Body of pancreas (tissue), 4 donors: ENCODE data around the gene RAP1GAP2. TPM values are rescaled to one million over a fixed set of nuclear protein-coding genes. Genes with fewer than 3 reads are reported as not detected.
A peak's percentile ranks its signal among the peaks of the same experiment; 100 is the strongest.

Source experiments
- ATAC-seq: fragments of 150-250 bp; one replicate; pipeline ENCODE4 v1.9.1; 2016
- DNase-seq, 4 donors: peaks; one replicate each; pipeline ENCODE4 v3.0.0-alpha.2; 2019
- H3K27ac ChIP-seq, 4 donors: fragments of 200-600 bp; sonication (generic); 1 replicate in 3 of 4; 2 replicates in 1 of 4; pipeline versions ENCODE4 v1.5.1 to v1.6.1; 2016 to 2019; ENCODE audit warnings: mild to moderate bottlenecking in 1 of 4, mixed read lengths in 1 of 4, moderate library complexity in 1 of 4
- H3K27me3 ChIP-seq, 2 donors: fragments of 200-600 bp; sonication (generic); one replicate each; pipeline ENCODE4 v1.6.0; 2016; ENCODE audit warnings: mild to moderate bottlenecking in 1 of 2
- H3K36me3 ChIP-seq, 2 donors: fragments of 200-600 bp; sonication (generic); replicated peaks in 1 of 2; 2 replicates each; pipeline ENCODE4 v1.5.1; 2016; ENCODE audit warnings: low read depth in 2 of 2; ENCODE audit not compliant: insufficient read depth in 1 of 2
- H3K4me1 ChIP-seq: fragments of 200-600 bp; sonication (generic); one replicate; pipeline ENCODE4 v1.6.0; 2016
- H3K4me3 ChIP-seq, 2 donors: fragments of 200-600 bp; sonication (generic); 1 replicate in 1 of 2; 2 replicates in 1 of 2; pipeline ENCODE4 v1.5.1; 2016 to 2019
- H3K9me3 ChIP-seq, 3 donors: fragments of 200-600 bp; sonication (generic); 1 replicate in 2 of 3; 2 replicates in 1 of 3; pipeline ENCODE4 v1.5.1; 2016
- POLR2A ChIP-seq, 3 donors: fragments of 450-650 bp; IDR thresholded peaks; one replicate each; pipeline ENCODE4 v1.6.1; 2016; ENCODE audit warnings: antibody characterized with exemption in 3 of 3, mild to moderate bottlenecking in 2 of 3
- WGBS, 2 donors: methylation state at CpG; one replicate each; pipeline ENCODE4 v1.1.5; 2017; 5-methylcytosine and 5-hydroxymethylcytosine counted together
- intact Hi-C: fragments of 100-400 bp; cut with DNase I; formaldehyde crosslinking; loops from one replicate; pipeline ENCODE4 v1.15.1; 2023
- total RNA-seq, 2 donors: library from RNA; depleted of rRNA; stranded (reverse); fragments of >200 nt; gene quantifications; one replicate each; pipeline ENCODE4 v1.1.0, GENCODE V29; 2016
- TF ChIP-seq, protein P1 (sequence below), 7 experiments: fragments of 450-650 bp in 4 of 7; fragments of 200-600 bp in 3 of 7; sonication (generic) in 3 of 7; IDR thresholded peaks; one replicate each; pipeline ENCODE4 v1.5.1; 2016 to 2019; ENCODE audit warnings: antibody characterized with exemption in 7 of 7

The RAP1GAP2 gene
- total RNA-seq, 2 donors from 2014 or later, result 21.8 to 81.1 TPM

GRCh38 chr17:2751491-2751890 is 44.7 kb upstream of the RAP1GAP2 start:
- Histone ChIP-seq H3K9me3 (no peaks in the 10 kb centered on the region), H3K36me3 (no peaks in the 10 kb centered on the region), H3K4me1 (peaks cover 15% of the 10 kb centered on the region), H3K27me3 (no peaks in the 10 kb centered on the region), H3K4me3 (no peak overlapping the region), H3K27ac (no peak overlapping the region)
- DNase-seq (no peak), ATAC-seq (no peak)
- no peak for TF ChIP-seq POLR2A (IDR thresholded peaks at IDR 0.05)
- TF ChIP-seq, protein P1, sequence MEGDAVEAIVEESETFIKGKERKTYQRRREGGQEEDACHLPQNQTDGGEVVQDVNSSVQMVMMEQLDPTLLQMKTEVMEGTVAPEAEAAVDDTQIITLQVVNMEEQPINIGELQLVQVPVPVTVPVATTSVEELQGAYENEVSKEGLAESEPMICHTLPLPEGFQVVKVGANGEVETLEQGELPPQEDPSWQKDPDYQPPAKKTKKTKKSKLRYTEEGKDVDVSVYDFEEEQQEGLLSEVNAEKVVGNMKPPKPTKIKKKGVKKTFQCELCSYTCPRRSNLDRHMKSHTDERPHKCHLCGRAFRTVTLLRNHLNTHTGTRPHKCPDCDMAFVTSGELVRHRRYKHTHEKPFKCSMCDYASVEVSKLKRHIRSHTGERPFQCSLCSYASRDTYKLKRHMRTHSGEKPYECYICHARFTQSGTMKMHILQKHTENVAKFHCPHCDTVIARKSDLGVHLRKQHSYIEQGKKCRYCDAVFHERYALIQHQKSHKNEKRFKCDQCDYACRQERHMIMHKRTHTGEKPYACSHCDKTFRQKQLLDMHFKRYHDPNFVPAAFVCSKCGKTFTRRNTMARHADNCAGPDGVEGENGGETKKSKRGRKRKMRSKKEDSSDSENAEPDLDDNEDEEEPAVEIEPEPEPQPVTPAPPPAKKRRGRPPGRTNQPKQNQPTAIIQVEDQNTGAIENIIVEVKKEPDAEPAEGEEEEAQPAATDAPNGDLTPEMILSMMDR (IDR thresholded peaks at IDR 0.05), result no peak
- intact Hi-C loops, result no loop called here
- 71 to 83% methylated on average over 2 of the region's 2 CpGs for WGBS, 2 donors

DNA sequence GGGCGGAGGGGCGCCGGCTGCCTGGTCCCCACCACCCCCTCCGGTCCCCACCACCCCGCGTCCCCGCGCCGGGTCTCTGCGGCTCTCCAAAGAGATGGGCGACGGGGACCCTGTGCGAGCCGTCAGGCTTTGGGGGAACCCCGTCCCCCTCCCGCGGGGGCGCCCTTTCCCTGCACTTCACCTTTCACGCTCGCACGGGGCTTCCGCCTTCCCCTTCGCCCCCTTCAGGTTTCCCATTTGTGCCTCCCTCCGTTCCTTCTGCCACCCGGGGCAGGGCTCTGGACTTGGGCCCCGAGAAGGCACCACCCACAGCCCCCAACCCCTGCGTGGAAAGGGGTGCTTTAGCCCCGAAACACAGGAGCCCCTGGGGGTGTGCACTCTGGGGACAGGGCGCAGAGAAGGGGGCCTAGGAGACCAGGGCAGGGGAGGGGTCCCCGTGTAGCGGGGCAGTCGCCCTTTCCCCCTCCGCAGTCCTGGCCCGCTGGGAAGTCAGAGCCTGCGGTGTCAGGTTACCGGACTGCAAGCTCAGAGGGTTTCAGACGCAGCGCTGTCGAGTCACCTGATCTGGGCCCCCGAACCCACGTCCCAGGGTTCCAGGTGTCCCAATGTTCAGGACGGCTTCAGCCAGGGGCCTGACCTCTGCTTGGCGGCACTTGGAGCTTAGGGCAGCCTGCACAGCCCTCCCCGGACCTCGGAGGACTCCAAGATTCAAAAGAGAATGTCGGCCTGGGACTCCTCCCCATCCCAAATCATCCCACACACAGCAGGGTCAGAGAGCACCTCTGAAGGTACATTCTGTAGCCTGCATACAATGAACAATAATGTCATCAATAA is 40.1 kb upstream of the RAP1GAP2 start:
- ATAC-seq, result peak; percentile 60

DNA sequence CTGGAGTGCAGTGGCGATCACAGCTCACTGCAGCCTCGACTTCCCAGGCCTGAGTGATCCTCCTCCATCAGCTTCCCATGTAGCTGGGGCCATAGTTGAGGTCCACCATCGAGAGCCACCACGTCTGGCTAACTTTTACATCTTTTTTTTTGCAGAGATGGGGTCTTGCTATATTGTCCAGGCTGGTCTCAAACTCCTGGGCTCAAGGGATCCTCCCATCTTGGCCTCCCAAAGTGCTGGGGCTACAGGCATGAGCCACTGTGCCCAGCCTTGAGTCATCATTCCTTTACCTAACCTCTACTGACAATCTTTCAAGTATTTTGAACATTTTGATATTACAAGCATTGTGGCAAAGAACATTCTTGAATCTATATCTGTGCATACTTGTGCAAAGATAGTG is 37.4 kb upstream of the RAP1GAP2 start:
- no peaks in the 10 kb centered on the region for H3K9me3 ChIP-seq
- H3K4me3 ChIP-seq, result no peak overlapping the region
- intact Hi-C loops, result no loop called here
- H3K27me3 ChIP-seq, result no peaks in the 10 kb centered on the region
- WGBS, 2 donors, result 55 to 68% methylated on average over 3 to 4 of the region's 4 CpGs
- no peak for DNase-seq
- TF ChIP-seq POLR2A (IDR thresholded peaks at IDR 0.05), result no peak
- TF ChIP-seq, protein P1 (IDR thresholded peaks at IDR 0.05), result no peak
- peaks cover 11% of the 10 kb centered on the region for H3K4me1 ChIP-seq
- ATAC-seq, result no peak
- no peak overlapping the region for H3K27ac ChIP-seq
- H3K36me3 ChIP-seq, result no peaks in the 10 kb centered on the region

More for the DNA sequence above, 40.1 kb upstream of the RAP1GAP2 start:
- TF ChIP-seq, protein P1 (IDR thresholded peaks at IDR 0.05), result no peak
- TF ChIP-seq POLR2A (IDR thresholded peaks at IDR 0.05), result no peak
- 1 to 2% methylated on average over 16 to 37 of the region's 46 CpGs for WGBS, 2 donors
- no peak overlapping the region for H3K27ac ChIP-seq
- no peaks in the 10 kb centered on the region for H3K9me3 ChIP-seq
- intact Hi-C loops, result no loop called here
- H3K36me3 ChIP-seq, result no peaks in the 10 kb centered on the region
- peak in 3 of 4 donors; percentile 21 to 49 (median 25) for DNase-seq
- H3K27me3 ChIP-seq, result no peaks in the 10 kb centered on the region
- peak overlapping the region; percentile 16 to 22 for H3K4me3 ChIP-seq
- H3K4me1 ChIP-seq, result peaks cover 11% of the 10 kb centered on the region

DNA sequence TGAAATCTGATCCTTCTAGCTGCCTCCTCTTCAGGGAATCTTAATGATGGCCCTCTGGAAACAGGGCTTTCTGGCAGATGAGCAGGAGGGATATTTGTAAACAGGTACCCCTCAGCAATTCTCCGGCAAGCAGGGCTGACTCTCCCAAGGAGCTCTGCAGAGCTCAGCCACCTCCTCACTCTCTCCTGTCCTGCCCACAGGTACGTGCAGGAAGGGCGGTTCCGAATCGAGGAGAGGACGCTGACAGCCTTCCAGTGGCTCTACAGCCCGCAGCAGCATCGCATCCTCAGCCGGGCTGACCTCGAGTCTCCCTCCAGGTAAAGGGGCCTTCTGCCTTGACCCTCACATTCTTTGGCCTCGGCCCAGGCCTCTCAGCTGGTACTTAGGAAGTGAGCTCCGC is 26.1 kb upstream of the RAP1GAP2 start:
- H3K36me3 ChIP-seq, result no peaks in the 10 kb centered on the region
- DNase-seq (no peak), ATAC-seq (no peak)
- H3K4me3 ChIP-seq, result no peak overlapping the region
- WGBS, 2 donors, result 52 to 80% methylated on average over 1 to 12 of the region's 12 CpGs
- no peak for TF ChIP-seq POLR2A (IDR thresholded peaks at IDR 0.05)
- TF ChIP-seq, protein P1 (IDR thresholded peaks at IDR 0.05), result no peak
- H3K9me3 ChIP-seq, result no peaks in the 10 kb centered on the region
- intact Hi-C loops, result no loop called here
- H3K4me1 ChIP-seq, result no peaks in the 10 kb centered on the region
- no peak overlapping the region for H3K27ac ChIP-seq
- H3K27me3 ChIP-seq, result no peaks in the 10 kb centered on the region

DNA sequence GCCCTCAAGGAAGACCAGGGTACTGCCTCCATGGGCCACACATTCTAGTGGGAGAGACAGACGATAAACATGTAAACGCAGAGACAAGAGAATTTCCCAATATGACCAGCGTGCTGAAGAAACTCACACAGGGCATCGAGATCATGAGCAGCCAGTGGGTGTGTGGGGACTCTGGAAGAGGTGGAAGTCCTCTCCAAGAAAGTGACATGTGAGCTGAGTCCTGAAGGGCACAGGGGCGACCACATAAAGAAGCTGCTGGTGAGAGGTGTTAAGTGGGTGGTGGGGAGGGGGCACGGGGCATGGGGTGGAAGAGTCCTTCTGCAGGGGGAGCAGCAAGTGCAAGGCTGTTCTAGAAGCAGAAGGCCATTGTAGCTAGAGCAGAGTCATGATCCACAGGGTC is 21.0 kb upstream of the RAP1GAP2 start:
- H3K27ac ChIP-seq, result no peak overlapping the region
- DNase-seq (no peak), ATAC-seq (no peak)
- peaks cover 0 to 4% of the 10 kb centered on the region in 2 donors for H3K27me3 ChIP-seq
- no peak for TF ChIP-seq POLR2A (IDR thresholded peaks at IDR 0.05)
- TF ChIP-seq, protein P1 (IDR thresholded peaks at IDR 0.05), result no peak
- peaks cover 10% of the 10 kb centered on the region for H3K4me1 ChIP-seq
- no peaks in the 10 kb centered on the region for H3K9me3 ChIP-seq
- intact Hi-C loops, result no loop called here
- no peaks in the 10 kb centered on the region for H3K36me3 ChIP-seq
- no peak overlapping the region for H3K4me3 ChIP-seq
- 87 to 89% methylated on average over 6 of the region's 6 CpGs for WGBS, 2 donors
